Astrocyte of the spinal cord (primary cell): Measurements from ENCODE around the gene TBCD.
A peak's percentile ranks its signal among the peaks of the same experiment; 100 is the strongest.

Experiments used
- DNase-seq: peaks from one replicate; pipeline ENCODE4 v3.0.0; 2011; ENCODE audit warnings: low read depth, low spot score
- H3K4me3 ChIP-seq: 2 replicates; pipeline ENCODE4 v1.5.1; 2011; ENCODE audit warnings: low read depth, mild to moderate bottlenecking, low read length, moderate library complexity
- in situ Hi-C: cut with HindIII; loops from 2 replicates; pipeline ENCODE4 v1.10.0; 2017; ENCODE audit warnings: low sequenced_read_pairs
- TF ChIP-seq, protein P1 (sequence below): IDR thresholded peaks from 2 replicates; pipeline ENCODE4 v1.5.1; 2012; ENCODE audit warnings: low read depth, mild to moderate bottlenecking, low read length, inconsistent platforms

Gene TBCD

DNA sequence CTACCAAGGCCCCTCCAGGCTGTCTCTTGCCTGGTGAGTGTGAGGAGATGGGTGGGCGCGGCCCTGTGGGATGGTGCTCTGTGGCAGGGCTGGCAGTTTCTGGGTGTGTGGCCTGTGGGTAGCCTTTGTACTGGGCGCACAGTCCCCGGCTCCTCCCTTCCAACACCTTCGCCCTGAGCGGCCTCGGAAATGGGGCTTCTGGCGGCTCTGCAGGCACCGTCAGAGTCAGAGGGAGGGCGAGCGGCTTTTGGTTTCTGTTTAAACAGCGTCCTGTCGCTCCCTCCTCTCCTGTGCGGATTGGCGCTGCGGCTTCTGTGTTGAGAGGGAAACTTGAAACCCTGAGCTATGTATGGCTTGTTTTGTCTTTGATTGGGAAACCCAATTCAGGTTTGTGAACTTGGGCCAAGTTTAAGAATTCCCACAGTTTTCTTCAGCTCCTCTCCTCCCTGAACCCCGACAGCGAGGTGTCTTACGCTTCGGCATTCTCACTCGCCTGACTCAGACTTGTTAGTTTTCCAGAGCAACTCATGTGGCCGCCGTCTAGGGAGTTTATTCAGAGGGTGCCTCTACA lies 96.2 kb downstream of the TBCD start:
- H3K4me3 ChIP-seq, result peak overlapping the region; percentile 29
- DNase-seq, result peak; percentile 86
- TF ChIP-seq, protein P1, sequence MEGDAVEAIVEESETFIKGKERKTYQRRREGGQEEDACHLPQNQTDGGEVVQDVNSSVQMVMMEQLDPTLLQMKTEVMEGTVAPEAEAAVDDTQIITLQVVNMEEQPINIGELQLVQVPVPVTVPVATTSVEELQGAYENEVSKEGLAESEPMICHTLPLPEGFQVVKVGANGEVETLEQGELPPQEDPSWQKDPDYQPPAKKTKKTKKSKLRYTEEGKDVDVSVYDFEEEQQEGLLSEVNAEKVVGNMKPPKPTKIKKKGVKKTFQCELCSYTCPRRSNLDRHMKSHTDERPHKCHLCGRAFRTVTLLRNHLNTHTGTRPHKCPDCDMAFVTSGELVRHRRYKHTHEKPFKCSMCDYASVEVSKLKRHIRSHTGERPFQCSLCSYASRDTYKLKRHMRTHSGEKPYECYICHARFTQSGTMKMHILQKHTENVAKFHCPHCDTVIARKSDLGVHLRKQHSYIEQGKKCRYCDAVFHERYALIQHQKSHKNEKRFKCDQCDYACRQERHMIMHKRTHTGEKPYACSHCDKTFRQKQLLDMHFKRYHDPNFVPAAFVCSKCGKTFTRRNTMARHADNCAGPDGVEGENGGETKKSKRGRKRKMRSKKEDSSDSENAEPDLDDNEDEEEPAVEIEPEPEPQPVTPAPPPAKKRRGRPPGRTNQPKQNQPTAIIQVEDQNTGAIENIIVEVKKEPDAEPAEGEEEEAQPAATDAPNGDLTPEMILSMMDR, result no peak
- in situ Hi-C loops, result no loop called here

DNA sequence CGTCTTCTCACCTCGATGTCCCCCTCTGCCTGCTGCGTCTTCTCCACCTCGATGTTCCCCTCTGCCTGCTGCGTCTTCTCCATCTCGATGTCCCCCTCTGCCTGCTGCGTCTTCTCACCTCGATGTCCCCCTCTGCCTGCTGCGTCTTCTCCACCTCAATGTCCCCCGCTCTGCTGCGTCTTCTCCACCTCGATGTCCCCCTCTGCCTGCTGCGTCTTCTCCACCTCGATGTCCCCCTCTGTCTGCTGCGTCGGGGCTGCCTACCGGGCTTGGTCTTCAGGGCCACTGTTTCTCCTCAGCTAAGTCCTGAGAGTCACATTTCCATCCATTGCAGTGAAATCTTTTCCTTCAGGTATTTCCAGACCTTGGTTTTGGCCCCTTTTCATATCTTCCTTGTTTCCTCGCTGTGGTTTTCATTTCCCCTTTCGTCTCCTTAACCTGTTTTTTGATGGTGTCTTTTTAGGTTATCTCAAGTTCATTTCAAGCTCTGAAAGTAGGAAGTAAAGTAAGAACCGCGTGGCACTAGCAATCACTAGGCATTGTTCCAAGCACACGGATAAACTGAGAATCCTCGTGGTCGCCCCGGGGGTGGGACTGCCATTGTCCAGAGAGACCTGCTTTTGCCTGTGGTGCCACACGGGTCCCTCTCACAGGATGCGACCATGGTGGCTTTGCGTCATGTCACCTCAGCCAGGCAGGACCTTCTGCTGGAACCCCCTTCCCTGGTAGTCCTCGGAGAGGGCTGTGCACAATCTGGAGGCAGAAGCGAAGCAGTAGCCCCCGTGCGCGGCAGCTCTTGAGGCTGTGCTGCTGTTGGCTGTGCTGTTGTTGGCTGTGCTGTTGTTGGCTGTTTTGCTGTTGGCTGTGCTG lies 97.4 kb downstream of the TBCD start:
- H3K4me3 ChIP-seq, result no peak overlapping the region
- DNase-seq, result no peak
- in situ Hi-C loops, result no loop called here
- TF ChIP-seq, protein P1, result no peak

DNA sequence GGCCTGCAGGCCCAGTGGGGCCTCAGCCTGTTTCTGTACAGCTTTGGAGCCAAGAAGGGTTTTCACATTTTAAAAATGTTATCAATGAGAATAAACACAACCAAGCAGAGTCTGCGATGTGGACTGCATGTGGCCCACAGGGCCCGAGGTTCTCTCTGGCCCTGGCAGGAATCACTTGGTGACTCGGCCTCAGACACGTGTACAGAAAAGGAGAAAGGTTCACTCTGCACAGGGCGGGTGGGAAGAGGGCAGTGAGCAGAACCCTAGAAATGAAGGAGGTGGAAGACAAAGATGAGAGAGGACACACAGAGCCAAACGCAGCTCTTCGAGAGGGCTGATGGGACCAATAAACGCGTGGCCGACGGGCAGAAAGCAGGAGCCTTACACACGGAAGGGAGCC lies 99.5 kb downstream of the TBCD start:
- H3K4me3 ChIP-seq, result no peak overlapping the region
- in situ Hi-C loops, result no loop called here
- no peak for DNase-seq
- TF ChIP-seq, protein P1, result no peak

DNA sequence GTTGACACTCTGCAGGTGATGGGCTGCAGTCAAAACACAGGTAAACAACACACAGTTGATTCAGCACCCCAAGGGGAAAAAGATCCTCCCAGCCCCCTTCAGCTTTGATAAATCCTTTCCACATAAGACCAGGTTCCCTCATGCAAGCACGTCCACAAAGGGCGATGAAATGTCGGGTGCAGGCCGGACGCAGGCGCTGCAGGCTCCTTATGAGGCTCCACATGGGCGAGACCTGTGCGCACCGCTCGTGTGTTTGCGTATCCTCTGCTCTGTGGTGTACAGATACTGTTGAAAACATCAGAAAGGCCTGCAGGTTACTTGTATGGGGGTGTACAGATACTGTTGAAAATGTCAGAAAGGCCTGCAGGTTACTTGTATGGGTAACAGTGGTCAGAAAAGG lies 102.4 kb downstream of the TBCD start:
- TF ChIP-seq, protein P1, result no peak
- DNase-seq, result no peak
- in situ Hi-C loops, result no loop called here
- no peak overlapping the region for H3K4me3 ChIP-seq

DNA sequence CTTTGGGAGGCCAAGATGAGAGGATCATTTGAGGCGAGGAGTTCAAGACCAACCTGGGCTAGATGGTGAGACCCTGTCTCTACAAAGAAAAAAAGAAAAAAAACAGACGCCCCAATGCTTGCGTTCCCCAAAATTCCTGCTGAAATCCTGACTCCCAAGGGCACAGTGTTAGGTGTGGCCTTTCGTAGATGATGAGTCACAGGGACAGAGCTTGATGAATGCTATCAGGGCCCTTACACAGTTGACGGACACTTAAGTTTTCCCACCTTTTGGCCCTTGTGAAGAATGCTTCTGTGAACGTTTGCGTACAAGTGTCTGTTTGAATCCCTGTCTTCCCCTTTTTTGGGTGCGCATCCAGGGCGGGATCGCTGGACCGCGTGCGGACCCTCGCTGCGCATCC lies 104.5 kb downstream of the TBCD start:
- TF ChIP-seq, protein P1, result no peak
- H3K4me3 ChIP-seq, result no peak overlapping the region
- in situ Hi-C loops, result no loop called here
- DNase-seq, result no peak

DNA sequence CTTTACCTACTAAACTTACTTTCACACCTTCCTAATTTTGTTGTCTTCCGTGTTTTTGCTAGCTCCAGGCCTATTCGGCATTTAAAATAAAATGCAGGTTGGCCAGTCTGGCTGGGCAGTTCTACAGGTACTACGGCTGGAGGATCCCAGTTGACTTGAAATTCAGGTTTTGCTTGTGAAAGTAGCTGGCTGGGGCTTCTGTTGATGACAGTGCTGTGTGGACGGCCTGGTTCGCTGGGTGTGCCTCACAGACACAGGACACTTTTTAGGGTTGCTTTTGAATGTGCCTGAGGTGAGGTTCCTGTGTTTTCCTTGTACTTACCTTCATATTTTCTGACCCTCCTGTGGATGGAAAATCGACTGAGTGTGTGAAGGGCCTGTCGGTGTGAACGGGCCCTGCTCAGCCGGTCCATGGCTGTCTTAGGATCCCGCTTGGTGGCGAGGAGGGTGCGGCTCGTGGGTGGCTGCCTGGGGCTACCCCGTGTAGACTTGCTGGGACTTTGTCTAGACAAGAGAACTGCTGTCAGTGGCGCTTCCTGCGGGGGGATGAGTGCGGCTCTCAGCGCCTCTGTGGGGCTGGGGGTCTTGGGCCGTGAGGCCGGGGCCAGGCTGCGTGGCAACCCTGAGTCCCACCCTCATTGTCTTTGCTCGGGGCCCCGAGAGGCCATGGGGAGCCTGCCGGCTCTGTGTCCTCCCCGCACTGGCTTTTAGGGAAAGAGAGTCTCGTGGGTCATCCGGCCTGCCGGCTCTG lies 106.7 kb downstream of the TBCD start:
- DNase-seq, result no peak
- TF ChIP-seq, protein P1, result no peak
- H3K4me3 ChIP-seq, result no peak overlapping the region
- in situ Hi-C loops, result no loop called here
